ENCODE measurements around the gene ABCB8. TPM values are rescaled to one million over a fixed set of nuclear protein-coding genes. Genes with fewer than 3 reads are reported as not detected.

ABCB8 gene
- total and polyA plus RNA-seq, 9 donors: 6.1 to 45.2 (median 26.3) TPM

DNA sequence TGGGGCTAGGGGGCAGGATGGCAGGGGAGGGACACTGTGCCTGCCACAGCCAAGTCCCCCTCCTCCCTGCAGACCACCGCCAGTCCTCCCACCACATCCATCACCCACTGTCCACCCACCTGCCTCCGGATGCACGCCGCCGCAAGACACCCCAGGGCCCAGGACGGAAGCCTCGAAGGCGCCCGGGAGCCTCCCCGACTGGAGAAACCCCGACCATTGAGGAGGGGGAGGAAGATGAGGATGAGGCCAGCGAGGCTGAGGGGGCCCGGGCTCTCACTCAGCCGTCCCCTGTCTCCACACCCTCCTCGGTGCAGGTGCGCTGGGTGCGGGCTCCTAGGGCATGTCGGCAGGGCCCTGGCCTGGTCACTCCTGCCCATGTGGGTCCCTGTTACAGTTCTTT lies 36.2 kb downstream of the ABCB8 start:
- Histone ChIP-seq H3K9me3 (no peaks in the 10 kb centered on the region), H3K27me3 (no peaks in the 10 kb centered on the region), H3K4me1 (ENCODE audit: insufficient read depth) (peaks cover 22% of the 10 kb centered on the region), H3K27ac (no peak overlapping the region), H3K4me3 (no peak overlapping the region), H3K36me3 (no peaks in the 10 kb centered on the region)
- TF ChIP-seq POLR2A (IDR thresholded peaks at IDR 0.05) (no peak), CTCF (IDR thresholded peaks at IDR 0.05) (no peak), EP300 (IDR thresholded peaks at IDR 0.05) (no peak)
- WGBS, 3 donors: 89 to 92% (median 90%) methylated on average over 14 to 18 of the region's 18 CpGs
- intact Hi-C loops (cut with DNase I): no loop called here
- no peak for DNase-seq

DNA sequence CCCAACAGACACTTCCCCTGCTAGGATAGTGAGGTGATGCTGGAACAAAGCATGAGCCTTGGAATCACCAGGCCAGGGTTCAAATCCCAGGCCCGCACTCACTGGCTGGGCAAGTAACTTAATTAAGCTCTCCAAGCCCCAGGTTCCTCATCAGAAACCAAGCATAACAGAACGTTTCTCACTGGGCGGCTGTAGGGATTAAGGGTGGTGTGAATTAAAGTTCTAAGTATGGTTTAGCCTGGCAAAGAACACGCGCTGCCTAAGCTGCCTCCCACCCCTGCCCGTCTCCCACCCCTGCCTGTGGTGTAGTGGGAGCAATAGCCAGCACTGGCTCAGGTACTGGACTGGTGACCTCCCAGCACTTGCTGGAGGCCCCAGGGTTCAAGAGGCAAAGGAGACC lies 36.7 kb downstream of the ABCB8 start:
- WGBS, 3 donors: 88 to 91% (median 91%) methylated on average over 5 to 6 of the region's 6 CpGs
- Histone ChIP-seq H3K27ac (no peak overlapping the region), H3K4me1 (ENCODE audit: insufficient read depth) (peaks cover 22% of the 10 kb centered on the region), H3K27me3 (no peaks in the 10 kb centered on the region), H3K36me3 (no peaks in the 10 kb centered on the region), H3K9me3 (no peaks in the 10 kb centered on the region), H3K4me3 (no peak overlapping the region)
- DNase-seq: no peak
- TF ChIP-seq CTCF (IDR thresholded peaks at IDR 0.05): no peak
- no peak for TF ChIP-seq EP300 (IDR thresholded peaks at IDR 0.05)
- TF ChIP-seq POLR2A (IDR thresholded peaks at IDR 0.05): no peak
- intact Hi-C loops (cut with DNase I): no loop called here

DNA sequence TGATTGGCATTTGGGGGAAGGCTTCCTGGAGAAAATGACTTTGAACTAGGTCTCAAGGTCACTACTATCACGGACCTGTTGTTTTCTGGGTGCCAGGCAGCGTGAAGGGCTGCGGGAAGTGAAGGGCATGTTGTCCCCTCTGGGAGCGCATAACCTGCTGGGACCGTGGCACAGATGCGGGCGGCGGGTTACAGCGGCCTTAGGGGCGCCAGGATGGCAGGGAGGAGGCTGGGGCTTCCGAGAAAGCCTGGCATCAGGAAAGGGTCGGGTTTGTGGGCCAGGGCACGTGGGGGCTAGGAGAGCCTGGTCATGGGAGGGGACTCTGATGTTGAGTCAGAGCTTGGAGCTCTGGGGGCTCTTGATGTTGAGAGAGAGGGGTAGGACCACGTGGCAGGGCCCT lies 37.3 kb downstream of the ABCB8 start:
- Histone ChIP-seq H3K4me3 (no peak overlapping the region), H3K4me1 (ENCODE audit: insufficient read depth) (peaks cover 21% of the 10 kb centered on the region), H3K27ac (no peak overlapping the region), H3K36me3 (no peaks in the 10 kb centered on the region), H3K27me3 (no peaks in the 10 kb centered on the region), H3K9me3 (no peaks in the 10 kb centered on the region)
- intact Hi-C loops (cut with DNase I): no loop called here
- TF ChIP-seq CTCF (IDR thresholded peaks at IDR 0.05) (no peak), EP300 (IDR thresholded peaks at IDR 0.05) (no peak), POLR2A (IDR thresholded peaks at IDR 0.05) (no peak)
- DNase-seq: no peak
- 85 to 91% (median 89%) methylated on average over 14 of the region's 14 CpGs for WGBS, 3 donors

DNA sequence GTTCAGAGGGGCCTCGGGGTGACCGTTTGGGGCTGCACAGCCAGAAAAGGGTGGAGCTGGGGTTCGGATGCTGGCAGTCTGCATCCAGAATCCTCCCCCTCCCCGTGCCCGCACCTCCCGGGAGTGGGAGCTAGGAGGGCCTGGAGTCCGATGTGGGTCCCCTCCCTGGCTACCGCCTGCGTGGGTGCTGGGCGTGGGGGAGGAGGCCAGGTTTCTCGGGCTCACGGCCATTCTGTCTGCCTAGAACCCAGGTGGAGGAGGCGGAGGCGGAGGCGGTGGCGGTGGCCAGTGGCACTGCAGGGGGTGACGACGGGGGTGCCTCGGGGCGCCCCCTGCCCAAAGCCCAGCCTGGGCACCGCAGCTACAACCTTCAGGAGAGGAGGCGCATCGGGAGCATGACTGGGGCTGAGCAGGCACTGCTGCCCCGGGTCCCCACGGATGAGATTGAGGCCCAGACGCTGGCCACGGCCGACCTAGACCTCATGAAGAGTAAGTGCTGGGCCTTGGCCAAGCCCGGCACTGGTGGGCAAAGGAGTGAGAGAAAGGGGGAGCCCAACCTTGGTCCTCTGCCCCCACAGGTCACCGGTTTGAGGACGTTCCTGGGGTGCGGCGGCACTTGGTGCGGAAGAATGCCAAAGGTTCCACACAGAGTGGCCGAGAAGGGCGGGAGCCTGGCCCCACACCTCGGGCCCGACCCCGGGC lies 38.2 kb downstream of the ABCB8 start:
- DNase-seq: no peak
- Histone ChIP-seq H3K9me3 (no peaks in the 10 kb centered on the region), H3K36me3 (no peaks in the 10 kb centered on the region), H3K27ac (no peak overlapping the region), H3K27me3 (no peaks in the 10 kb centered on the region), H3K4me3 (no peak overlapping the region), H3K4me1 (ENCODE audit: insufficient read depth) (peaks cover 12% of the 10 kb centered on the region)
- WGBS, 3 donors: 82 to 89% (median 85%) methylated on average over 39 of the region's 39 CpGs
- no peak for TF ChIP-seq EP300 (IDR thresholded peaks at IDR 0.05)
- TF ChIP-seq CTCF (IDR thresholded peaks at IDR 0.05): no peak
- no peak for TF ChIP-seq POLR2A (IDR thresholded peaks at IDR 0.05)
- intact Hi-C loops (cut with DNase I): no loop called here
